ENCODE measurements around the gene PEX5L.
A peak's percentile ranks its signal among the peaks of the same experiment; 100 is the strongest.

The PEX5L gene

DNA sequence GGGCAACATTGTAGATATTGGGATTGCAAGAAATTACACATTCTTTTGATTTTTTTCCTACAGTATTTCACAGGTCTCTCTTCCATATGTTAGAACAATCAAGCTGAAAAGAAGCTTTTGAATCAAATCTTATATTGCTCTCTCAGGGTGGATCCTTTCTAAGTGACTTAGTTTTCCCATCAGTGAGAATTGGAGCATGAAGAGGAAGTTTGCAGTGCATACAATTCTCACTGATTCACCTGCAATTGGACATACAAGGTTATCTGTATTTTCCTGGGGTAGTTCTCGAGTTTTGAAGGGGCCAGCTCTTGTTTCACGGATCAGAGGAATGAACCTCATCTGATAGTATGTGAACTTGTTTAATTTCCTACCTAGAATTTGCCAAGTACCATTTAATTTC, 150.8 kb downstream of the PEX5L start:
- DNase-seq = no peak

DNA sequence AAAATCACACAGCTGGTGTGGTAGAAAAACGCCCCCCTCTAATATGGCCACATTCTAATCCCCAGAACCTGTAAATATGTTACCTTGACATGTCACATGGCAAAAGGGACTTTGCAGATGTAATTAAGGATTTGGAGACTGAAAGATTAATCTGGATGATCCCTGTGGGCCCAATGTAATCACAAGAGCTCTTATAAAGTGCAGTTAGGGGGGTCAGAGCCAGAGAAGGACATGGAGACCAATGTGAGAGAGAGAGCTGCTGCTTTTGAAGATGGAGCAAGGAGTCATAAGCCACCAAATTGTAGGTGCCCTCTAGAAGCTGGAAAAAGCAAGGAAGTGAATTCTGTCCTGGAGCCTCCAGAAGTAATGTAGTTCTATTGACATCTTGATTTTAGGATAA, 152.6 kb downstream of the PEX5L start:
- DNase-seq = no peak

DNA sequence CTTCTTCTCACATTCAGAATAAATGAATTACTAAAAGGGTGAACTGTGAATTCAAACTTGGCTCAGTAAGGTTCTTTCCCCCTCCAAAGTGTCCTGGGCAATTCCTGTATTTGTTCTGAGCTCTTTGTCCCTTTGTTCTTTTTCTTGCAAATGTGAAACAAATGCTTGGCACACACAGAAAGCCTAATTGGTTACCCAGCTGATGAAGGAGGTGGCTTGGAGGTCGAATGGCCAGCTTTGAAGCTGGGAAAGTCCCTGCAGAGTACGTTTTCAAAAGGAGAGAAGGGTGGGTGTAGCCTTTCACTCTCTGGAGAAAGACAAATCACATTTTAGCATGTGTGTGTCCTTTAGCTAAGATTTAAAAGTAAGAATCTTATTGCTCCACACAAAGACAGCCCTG, 154.4 kb downstream of the PEX5L start:
- DNase-seq = peak; percentile 42

DNA sequence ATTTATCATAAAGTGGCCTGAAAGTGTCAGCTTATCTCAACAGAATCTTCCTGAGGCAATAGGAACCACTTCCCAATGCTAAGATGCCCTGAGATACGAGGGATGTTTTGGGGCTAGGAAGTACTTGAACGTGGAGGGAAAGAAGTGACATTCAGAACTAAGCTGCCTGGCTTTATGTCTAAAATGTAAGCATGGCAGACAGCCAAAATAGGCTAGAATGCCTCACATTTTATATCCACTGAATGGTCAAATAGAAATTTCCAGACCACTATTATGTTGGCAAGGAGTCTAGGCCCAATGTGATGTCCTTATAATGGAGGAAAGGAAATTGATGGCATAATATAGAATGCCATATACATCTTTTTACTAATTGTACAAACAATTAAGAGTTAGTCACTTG, 154.9 kb downstream of the PEX5L start:
- no peak for DNase-seq

DNA sequence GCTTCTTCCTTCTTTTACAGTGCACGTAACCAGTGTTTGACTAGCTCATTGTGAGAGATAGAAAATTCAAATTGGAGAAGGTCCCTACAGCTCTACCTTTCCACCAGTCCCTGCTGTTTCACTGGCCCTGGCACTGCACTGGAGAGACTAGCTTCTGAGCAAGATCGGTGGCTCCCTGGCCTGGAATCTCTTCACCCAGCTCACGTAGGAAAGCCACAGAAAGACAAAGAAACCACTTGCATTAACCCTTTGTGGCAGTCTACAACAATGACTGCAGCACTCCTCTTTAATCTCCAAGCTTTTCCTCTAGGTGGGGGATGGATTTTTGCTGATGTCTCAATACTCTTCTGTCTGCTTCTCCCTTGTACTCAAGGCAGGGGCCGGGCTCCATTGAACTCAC, 155.9 kb downstream of the PEX5L start:
- no peak for DNase-seq

DNA sequence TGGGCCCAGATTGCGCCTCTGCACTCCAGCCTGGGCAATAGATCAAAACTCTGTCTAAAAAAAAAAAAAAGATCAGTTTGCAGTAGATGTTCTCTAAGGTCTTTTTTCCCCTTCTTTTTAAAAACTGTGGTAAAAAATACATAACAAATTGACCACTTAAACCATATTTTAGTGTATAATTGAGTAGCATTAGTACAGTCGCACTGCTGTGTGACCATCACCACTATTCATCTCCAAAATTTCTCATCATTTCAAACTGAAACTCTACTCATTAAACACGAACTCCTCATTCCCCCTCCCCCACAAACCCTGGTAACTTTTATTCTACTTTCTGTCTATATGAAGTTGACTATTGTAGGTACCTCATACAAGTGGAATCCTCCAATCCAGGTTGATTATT, 160.3 kb downstream of the PEX5L start:
- no peak for DNase-seq

DNA sequence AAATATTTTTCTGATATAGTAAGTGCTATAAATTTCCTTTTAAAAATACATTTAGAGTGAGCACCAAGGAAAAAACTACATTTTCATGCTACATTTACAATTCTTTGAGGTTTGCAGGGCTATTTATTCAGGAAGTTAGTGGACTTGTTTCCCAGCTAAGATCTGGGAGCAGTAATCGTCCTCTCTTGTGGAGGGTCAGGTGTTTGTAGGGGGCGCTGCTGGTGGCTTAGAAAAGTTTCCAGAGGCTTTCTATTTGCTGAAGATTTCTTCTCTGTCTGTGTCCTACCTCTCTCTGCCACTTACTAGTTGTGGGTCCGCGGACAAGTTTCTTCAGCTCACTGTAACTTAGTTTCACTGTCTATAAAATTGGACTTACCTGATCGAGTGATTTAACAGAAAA, 163.9 kb downstream of the PEX5L start:
- DNase-seq = no peak

DNA sequence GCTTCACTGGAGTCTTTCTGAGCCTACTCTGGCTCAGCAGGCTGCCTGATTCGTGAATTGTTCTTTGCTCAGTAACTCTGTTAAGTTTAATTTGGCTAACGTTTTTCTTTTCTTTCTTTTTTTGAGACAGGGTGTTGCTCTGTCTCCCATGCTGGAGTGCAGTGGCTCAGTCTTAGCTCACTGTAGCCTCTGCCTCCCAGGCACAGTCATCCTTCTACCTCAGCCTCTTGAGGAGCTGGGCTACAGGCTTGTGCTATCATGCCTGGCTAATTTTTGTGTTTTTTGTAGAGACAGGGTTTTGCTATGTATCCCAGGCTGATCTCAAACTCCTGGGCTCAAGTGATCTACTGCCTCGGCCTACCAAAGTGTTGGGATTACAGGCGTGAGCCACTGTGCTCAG, 165.0 kb downstream of the PEX5L start:
- DNase-seq = no peak

DNA sequence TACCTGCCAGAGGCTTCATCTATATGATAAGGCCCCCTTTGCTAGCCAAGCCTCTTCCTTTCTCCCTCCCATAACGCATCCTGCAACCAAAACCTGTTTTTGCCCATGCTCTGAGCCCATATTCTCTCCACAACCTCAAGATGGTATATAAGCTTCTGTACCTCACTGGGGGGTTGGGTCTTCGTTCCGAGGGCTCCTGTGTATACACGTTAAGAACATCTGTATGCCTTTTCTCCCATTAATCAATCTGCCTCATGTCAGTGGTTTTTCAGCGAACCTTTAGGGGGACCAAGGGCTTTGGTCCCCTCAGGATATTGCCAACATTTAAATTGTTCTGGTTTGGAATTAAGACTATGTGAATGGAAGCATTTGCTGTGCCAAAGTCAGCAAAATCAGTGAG, 168.0 kb downstream of the PEX5L start:
- DNase-seq = no peak

DNA sequence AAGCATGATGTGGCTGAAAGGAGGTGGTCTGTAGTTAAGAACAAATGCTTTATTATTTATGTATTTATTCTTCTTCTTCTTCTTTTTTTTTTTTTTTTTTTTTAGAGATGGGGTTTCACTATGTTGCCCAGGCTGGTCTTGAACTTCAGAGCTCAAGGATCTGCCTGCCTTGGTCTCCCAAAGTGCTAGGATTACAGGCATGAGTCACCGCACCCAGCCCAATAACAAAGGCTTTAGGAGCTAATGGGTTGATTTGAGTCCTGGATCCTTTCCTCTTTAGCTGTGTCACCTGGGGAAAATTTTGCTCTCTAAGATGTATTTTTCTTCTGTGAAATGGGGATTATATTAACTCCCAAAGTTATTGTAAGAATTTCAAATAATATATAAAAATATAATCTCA, 168.8 kb downstream of the PEX5L start:
- no peak for DNase-seq

DNA sequence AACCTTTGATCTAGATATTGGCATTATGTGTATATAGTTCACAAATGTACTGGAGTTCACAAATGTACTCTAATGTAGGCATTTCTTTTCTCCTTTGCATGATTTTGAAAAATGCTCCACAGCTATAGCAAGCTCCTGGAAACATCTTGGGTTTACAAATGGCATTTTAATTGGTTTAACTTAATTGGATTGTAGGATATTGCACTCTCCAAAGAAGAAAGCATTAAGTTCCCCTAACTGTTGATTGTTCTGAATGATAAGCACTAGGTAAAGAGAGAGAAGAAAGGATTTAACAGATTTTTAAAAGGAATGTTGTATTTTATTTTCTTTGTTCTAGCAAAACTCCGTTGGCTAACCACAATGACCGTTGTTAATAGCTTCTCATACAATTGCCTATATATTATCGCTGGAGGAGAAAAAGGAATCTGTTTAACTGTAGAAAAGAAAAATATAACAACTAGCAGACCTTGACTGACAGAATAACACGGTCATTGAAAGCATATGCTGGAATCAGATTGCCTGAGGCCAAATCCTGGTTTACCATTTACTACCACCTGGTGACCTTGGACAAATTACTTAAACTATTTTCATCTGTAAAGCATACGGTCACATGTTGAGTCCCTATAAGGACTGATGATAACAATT, 170.8 kb downstream of the PEX5L start:
- DNase-seq = no peak

DNA sequence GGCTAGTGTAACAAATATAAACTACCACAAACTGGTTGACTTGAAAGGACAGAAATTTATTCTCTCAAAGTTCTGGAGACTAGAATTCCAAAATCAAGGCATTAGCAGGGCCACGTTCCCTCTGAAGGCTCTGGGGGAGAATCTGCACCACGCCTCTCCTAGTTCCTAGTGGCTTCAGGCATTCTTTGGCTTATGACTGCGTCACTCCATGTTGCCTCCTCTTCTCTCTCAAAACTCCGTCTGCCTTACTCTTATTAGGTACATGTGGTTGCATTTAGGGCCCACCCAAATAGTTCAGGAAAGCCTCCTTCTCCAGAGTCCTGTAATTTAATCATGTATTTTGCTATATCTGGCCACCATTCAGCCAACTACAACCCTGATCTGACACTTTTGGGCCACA, 174.8 kb downstream of the PEX5L start:
- no peak for DNase-seq

DNA sequence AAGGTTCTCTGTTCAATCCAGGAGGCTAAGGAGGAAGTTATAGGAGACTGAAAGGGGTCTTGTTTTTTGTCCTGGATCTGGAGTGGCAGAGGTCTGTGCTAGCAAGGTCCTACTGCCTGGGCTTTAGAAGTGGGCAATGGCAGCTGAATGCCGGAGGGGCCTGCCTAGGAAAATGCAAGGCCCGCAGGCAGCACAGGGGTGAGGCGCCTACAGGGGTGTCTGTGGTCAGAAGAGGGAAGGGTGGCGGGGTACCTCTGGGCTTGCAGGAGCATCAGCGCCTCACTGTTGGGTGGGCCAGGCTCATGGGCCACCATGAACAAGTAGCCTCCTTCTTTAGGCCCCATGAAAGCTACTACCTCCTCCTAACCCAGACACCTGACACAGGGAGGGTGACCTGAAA, 175.4 kb downstream of the PEX5L start:
- DNase-seq = no peak

DNA sequence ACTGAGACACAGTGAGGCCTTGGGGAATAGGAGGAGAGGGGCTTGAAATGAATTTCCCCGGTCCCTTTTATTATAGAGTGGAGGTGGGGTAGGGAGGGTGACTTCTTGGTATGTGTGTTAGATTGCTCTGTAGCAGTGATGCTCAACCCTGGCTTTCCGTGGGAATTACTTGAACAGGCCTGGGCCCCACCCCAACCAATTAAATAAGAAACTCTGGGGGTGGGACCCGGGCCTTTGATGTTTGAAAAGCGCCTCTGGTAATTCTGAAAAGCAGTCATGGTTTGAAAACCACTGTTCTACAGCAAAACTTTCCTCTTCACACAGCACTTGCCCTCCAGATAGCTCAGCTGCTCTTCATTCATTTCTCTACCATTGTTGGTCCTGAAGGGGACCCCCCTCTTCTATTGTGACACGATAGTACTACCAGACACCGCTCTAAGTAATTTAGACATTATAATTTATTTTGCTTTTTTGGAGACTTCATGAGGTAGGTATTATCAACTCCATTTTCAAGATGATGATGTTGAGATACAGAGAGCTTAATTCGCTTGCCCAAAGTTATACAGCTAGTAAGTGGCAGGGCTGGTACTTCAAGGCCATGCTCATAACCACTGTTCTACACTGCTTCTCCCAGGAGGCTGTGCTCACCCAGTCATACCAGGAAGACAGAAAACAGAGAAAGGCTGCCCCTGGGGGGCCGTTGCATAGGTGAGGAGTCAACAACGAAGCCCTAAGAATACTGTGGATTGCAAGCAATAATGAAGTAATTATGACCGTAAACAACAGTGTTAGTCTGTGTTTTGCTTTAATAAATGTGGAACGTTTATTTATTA, 176.2 kb downstream of the PEX5L start:
- DNase-seq = no peak

DNA sequence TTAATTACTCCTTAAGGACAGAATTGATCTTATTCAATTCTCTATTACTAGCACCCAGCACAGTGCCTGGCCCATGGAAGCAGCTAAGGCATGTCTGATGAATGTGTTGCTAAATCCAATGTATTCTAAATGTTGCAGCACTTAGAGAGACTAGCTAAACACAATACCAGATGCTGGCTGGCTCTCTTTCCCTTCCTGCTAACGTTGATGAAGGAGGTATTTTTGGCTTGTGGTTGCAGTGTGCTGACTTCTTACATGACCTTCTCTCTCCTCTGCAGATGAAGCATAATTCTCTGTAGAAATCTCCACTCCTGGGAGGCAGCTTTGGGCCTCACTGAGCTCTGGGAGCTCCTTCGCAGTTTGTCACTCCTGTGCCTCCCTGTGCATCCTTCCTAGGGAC, 183.6 kb downstream of the PEX5L start:
- DNase-seq = no peak

DNA sequence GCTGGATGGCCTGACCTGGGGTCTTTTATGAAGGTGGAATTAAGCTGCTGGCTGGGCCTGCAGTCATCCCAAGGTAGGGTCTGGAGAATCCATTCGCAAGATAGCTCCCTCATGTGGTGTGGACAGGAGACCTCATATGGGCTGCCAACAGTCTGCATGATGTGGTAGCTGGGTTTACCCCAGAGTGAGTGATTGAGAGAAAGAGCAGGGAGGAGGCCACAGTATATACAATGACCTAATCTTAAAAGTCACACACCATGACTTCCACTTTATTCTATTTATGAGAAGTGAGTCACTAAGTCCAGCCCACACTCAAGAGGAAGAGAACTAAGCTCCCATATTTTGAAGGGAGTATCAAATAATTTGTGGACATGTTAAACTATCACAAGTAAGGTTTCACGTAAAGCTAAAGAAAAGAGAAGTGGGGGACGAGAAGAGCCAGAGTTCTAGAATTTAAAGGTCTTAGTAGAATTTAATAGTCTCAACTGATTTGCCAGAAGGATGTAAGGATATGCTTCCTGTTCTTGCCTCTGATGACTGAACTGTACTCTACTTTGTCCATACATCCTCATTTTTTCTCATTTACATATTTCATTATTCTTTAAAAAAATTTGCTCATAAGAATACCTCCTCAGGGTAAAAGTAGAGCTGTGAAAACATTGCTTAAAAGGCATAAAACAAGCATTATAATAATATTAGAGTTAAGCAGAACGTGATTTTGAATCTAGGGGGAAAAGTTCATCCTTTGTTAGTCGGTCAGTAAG, 184.4 kb downstream of the PEX5L start:
- no peak for DNase-seq

DNA sequence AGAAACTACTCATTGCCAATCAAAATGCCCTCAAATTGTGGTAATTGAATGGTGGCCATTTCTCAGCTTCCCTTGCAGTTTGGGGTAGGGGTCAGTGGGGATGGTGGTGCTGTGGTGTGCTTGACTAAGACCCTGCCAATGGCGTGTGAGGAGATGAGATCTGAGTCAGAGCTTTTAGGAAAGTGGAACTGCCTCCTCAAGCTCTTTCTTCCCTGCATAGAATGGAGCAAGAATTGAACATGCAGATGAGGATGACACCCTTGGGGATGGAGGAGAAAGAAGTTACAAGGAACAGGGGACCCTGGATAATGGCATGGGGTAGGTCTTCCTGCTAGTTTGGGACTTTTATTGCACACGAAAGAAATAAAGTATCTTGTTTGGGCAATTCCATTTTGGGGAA, 188.0 kb downstream of the PEX5L start:
- no peak for DNase-seq

DNA sequence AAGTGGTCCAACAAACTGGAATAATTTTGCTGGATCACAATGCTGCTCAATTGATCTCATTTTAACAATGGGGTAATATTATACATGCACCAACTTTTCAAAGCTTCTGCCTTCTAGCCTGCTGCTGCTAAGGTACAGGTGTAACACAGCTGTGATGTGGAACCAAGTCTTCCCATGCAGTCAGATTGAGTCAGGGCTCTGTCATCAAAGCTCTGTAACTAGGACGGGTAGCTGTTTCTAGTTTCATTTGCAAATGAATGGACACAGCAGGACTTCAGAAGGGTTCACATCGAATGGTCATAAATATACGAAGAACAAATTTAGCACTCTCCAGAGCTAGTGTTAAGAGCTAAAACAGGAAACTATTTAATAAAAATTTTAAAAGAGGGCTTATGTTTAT, 194.7 kb downstream of the PEX5L start:
- DNase-seq = no peak

DNA sequence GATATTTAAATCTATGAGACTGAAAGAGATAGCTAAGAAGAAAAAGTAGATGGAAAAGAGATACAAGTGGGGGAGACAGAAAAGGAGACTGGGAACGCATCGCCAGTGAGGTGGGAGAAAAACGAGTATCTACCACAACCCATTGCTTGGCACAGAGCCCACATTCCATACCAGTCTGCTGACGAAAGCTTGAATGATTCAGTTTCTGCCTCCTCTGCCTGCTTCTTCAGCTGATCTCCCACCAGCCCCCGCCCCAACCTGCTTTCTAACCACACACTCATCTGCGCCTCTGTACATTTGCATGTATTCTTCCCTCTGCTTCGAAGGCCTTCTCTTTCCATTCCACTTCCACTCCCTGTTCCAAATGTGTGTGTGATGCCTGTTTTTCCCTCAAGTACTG, 195.8 kb downstream of the PEX5L start:
- DNase-seq = no peak

DNA sequence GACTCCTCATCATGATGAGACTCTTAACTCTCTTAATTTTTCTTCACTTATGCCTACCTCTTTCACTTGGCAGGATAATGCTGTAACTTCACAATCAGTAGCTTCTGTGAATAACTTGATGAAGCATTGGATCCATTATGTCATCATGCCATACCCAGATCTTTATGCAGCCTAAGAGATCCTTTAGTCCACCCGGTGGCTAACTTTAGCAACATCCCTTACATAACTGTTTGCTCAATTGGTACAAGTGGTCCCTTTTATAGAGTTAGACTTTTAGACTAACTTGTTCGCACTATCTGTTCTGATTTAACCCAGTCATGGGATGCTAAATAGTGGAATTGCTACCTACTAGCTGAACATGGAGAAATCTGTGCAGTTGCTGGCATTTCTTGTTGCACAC, 199.4 kb downstream of the PEX5L start:
- no peak for DNase-seq

DNA sequence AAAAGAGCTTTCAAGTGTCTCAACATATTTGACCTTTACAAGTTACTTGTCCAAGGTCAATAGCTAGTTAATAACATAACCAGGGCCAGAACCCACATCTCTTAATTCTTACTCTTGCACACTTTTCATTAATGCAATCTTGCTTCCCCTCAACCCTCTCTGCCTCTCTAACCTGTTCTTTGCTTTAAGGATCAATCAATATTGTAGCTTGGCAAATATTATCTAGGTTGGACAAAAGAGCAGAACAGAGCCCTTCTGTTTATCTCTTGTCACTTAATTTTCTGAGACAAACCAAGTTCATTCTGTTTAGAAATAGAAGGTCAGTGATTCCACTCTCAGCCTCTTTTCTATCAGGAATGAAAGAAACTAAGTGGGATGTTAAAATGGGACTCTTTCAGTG, 203.4 kb downstream of the PEX5L start:
- DNase-seq = no peak

DNA sequence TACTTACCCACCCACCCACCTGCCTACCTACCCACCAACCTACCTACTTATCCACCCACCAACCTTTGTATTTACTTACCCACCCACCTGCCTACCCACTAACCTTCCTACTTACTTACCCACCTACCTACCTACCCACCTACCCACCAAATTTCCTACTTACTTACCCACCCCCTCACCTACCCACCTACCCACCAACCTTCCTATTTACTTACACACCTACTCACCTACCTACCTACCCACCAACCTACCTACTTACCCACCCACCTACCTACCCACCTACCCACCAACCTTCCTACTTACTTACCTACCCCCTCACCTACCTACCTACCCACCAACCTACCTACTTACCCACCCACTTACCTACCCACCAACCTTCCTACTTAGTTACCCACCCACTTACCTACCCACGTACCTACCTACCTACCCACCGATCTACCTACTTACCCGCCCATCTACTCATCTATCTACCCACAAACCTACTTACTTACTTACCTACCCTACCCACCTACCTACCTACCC, 204.3 kb downstream of the PEX5L start:
- no peak for DNase-seq

DNA sequence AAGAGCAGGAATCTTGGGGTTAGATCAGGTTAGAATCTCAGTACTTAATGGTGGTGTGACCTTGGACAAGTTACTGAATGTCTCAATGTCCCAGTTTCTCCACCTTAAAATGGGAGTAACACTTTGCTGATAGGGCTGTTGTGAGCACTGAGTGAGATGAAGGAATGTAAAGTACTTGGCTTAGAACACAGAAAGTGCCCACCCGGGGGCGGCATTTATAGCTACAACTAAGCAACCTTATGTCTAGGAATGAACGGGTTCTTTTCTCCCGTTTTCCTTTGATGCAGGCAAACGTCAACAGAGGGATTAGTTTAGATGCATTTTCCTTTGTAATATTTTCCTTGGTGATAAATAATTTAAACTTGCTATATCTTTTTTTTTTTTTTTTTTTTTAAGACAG, 207.3 kb downstream of the PEX5L start:
- DNase-seq = no peak

DNA sequence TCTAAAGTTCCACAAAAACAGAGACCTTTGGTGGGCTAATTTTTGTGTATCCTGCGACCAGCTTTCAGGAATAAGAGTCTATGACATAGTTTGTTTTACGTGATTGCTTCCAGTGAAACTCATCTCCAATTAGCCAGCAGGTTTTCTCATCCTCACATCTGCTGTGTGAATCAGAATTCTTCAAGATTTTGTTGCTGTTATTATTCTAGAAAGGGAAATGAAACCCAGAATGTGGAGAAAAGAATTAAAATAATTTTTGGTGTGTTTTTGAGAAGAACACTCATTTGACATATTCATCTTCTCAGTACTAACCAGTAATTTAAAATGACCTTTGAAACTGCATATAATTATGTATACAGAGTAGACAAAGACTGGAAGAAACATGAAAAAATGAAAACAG, 208.0 kb downstream of the PEX5L start:
- DNase-seq = no peak

Data from NCI-H1105 (cell line).